SK-N-SH treated with all-trans-retinoic acid at 6 μM for 48 hours (cell line): ENCODE results near the gene TTC28.

Source experiments
- ATAC-seq: fragments of 200-7000 bp; cut with Tn5 transposase; 3 replicates; pipeline ENCODE4 v1.9.1; 2020; ENCODE audit warnings: mild to moderate bottlenecking, moderate library complexity
- BACH2 ChIP-seq: fragments of 250-450 bp; sonication (Bioruptor Pico); IDR thresholded peaks from 2 replicates; pipeline ENCODE4 v1.9.0; 2021; ENCODE audit warnings: mild to moderate bottlenecking, borderline replicate concordance
- CSDC2 ChIP-seq: fragments of 250-450 bp; sonication (Bioruptor Pico); IDR thresholded peaks from 2 replicates; pipeline ENCODE4 v1.5.0; 2020; ENCODE audit warnings: mild to moderate bottlenecking, moderate library complexity
- CSRNP3 ChIP-seq: fragments of 250-450 bp; sonication (Bioruptor Pico); IDR thresholded peaks from 2 replicates; pipeline ENCODE4 v1.5.1; 2021; ENCODE audit warnings: mild to moderate bottlenecking, moderate library complexity
- ESRRG ChIP-seq: fragments of 250-450 bp; sonication (Bioruptor Pico); IDR thresholded peaks from 2 replicates; pipeline ENCODE4 v1.6.1; 2021; ENCODE audit warnings: mild to moderate bottlenecking
- ISL1 ChIP-seq: fragments of 250-450 bp; sonication (Bioruptor Pico); IDR thresholded peaks from 2 replicates; pipeline ENCODE4 v2.1.2; 2022; ENCODE audit warnings: mild to moderate bottlenecking, moderate library complexity
- PATZ1 ChIP-seq: fragments of 250-450 bp; sonication (Bioruptor Pico); IDR thresholded peaks from 2 replicates; pipeline ENCODE4 v1.8.0; 2020; ENCODE audit warnings: mild to moderate bottlenecking, moderate library complexity, borderline replicate concordance
- PPARA ChIP-seq: fragments of 250-450 bp; sonication (Bioruptor Pico); IDR thresholded peaks from 2 replicates; pipeline ENCODE4 v1.5.0; 2020; ENCODE audit warnings: mild to moderate bottlenecking, borderline replicate concordance
- RARB ChIP-seq: fragments of 250-450 bp; sonication (Bioruptor Pico); IDR thresholded peaks from 2 replicates; pipeline ENCODE4 v1.8.0; 2021; ENCODE audit warnings: mild to moderate bottlenecking, moderate library complexity
- SNAI2 ChIP-seq: fragments of 250-450 bp; sonication (Bioruptor Pico); IDR thresholded peaks from 2 replicates; pipeline ENCODE4 v1.5.0; 2020; ENCODE audit warnings: mild to moderate bottlenecking, moderate library complexity
- TCF4 ChIP-seq: fragments of 250-450 bp; sonication (Bioruptor Pico); IDR thresholded peaks from 2 replicates; pipeline ENCODE4 v1.8.0; 2021; ENCODE audit warnings: mild to moderate bottlenecking, moderate library complexity, borderline replicate concordance
- TOX ChIP-seq: fragments of 250-450 bp; sonication (Bioruptor Pico); IDR thresholded peaks from 2 replicates; pipeline ENCODE4 v1.8.0; 2021; ENCODE audit warnings: mild to moderate bottlenecking, moderate library complexity, borderline replicate concordance
- TSHZ2 ChIP-seq: fragments of 250-450 bp; sonication (Bioruptor Pico); IDR thresholded peaks from 2 replicates; pipeline ENCODE4 v1.5.0; 2020; ENCODE audit warnings: mild to moderate bottlenecking, moderate library complexity
- ZC3H10 ChIP-seq: fragments of 250-450 bp; sonication (Bioruptor Pico); IDR thresholded peaks from 2 replicates; pipeline ENCODE4 v1.5.1; 2021; ENCODE audit warnings: mild to moderate bottlenecking, moderate library complexity
- ZFP30 ChIP-seq: fragments of 450-650 bp; formaldehyde crosslinking; IDR thresholded peaks from 2 replicates; pipeline ENCODE4 v1.5.0; 2022; ENCODE audit warnings: mild to moderate bottlenecking, moderate library complexity
- ZNF565 ChIP-seq: fragments of 450-650 bp; formaldehyde crosslinking; conservative IDR thresholded peaks from 2 replicates; pipeline ENCODE4 v1.5.0; 2020; ENCODE audit warnings: low read depth, mild to moderate bottlenecking, moderate library complexity
- ZNF8 ChIP-seq: fragments of 450-650 bp; formaldehyde crosslinking; IDR thresholded peaks from 2 replicates; pipeline ENCODE4 v1.5.0; 2020; ENCODE audit warnings: mild to moderate bottlenecking, moderate library complexity
- TF ChIP-seq, protein P1 (sequence below): fragments of 250-450 bp; sonication (Bioruptor Pico); IDR thresholded peaks from 2 replicates; pipeline ENCODE4 v1.5.1; 2020; ENCODE audit warnings: low read depth, mild to moderate bottlenecking, moderate library complexity
- TF ChIP-seq, protein P2 (sequence below): fragments of 250-450 bp; sonication (Bioruptor Pico); IDR thresholded peaks from 2 replicates; pipeline ENCODE4 v1.8.0; 2021; ENCODE audit warnings: low read depth, mild to moderate bottlenecking, moderate library complexity, borderline replicate concordance

TTC28 gene

DNA sequence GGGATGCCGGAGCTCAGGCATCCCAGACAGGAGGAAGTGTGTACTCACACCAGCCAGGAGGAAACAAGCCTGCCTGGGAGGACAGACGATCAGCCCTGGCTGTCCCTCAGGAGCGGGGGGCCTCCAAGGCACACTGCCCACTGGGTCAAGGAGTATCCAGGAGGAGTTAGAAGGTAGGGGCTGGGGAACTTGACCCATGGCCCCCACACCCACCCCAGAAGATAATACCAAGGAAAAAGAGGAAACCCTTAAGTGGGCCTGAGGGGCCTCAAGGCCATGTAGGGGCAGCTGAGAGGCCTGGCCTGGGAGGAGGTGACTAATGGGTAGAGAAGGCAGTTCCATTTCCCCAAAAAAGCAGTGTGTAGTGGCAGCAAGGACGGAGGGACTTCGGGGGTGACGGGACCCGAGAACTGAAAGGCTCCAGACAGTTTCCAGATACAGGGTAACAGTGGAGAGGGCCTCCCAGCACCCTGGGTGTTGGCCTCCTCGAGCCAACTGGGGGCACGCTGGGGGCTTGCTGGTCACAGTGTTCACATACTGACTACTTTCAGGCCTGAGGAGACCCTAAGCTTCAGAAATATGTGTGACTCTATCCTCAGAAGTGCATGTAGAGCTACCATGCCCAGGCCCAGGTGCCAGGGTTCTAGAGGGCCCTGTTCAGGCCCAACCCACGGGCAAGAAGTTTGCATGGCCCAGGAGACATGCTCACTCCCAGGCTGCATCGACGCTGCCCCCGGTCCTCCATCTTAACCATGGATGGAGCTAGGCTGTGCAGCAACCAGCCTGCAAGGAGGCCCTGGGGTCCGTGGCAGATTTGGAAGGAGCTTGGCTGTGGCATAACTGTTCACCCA, 684.9 kb downstream of the TTC28 start:
- TF ChIP-seq ZNF565 (no peak), PPARA (CRISPR knock-in tag) (no peak), TSHZ2 (CRISPR knock-in tag) (no peak), ZC3H10 (CRISPR knock-in tag) (no peak)
- ATAC-seq = no peak

- TF ChIP-seq TCF4 (no peak), CSDC2 (CRISPR knock-in tag) (no peak), ISL1 (CRISPR knock-in tag) (no peak), ZNF8 (no peak), BACH2 (CRISPR knock-in tag) (no peak), PATZ1 (CRISPR knock-in tag) (no peak), PPARA (CRISPR knock-in tag) (no peak), ZFP30 (CRISPR knock-in tag) (no peak), CSRNP3 (CRISPR knock-in tag) (no peak), ESRRG (CRISPR knock-in tag) (no peak), ZC3H10 (CRISPR knock-in tag) (no peak), ZNF565 (no peak), TSHZ2 (CRISPR knock-in tag) (no peak), RARB (CRISPR knock-in tag) (no peak), TOX (no peak), SNAI2 (CRISPR knock-in tag) (no peak)
- TF ChIP-seq, protein P1, sequence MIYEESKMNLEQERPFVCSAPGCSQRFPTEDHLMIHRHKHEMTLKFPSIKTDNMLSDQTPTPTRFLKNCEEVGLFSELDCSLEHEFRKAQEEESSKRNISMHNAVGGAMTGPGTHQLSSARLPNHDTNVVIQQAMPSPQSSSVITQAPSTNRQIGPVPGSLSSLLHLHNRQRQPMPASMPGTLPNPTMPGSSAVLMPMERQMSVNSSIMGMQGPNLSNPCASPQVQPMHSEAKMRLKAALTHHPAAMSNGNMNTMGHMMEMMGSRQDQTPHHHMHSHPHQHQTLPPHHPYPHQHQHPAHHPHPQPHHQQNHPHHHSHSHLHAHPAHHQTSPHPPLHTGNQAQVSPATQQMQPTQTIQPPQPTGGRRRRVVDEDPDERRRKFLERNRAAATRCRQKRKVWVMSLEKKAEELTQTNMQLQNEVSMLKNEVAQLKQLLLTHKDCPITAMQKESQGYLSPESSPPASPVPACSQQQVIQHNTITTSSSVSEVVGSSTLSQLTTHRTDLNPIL (CRISPR knock-in tag) = no peak
- TF ChIP-seq, protein P2, sequence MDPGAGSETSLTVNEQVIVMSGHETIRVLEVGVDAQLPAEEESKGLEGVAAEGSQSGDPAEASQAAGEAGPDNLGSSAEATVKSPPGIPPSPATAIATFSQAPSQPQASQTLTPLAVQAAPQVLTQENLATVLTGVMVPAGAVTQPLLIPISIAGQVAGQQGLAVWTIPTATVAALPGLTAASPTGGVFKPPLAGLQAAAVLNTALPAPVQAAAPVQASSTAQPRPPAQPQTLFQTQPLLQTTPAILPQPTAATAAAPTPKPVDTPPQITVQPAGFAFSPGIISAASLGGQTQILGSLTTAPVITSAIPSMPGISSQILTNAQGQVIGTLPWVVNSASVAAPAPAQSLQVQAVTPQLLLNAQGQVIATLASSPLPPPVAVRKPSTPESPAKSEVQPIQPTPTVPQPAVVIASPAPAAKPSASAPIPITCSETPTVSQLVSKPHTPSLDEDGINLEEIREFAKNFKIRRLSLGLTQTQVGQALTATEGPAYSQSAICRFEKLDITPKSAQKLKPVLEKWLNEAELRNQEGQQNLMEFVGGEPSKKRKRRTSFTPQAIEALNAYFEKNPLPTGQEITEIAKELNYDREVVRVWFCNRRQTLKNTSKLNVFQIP (CRISPR knock-in tag) = no peak
- ATAC-seq = no peak
Measured at GRCh38 chr22:27993774-27994350, 685.8 kb downstream of the TTC28 start.
